HG03039 (cell line): ENCODE results near the gene BCL2L12.

Source experiments
- ATAC-seq: cut with Tn5 transposase; IDR thresholded peaks from one replicate; pipeline ENCODE4 v1.9.1; 2021; ENCODE audit warnings: mild to moderate bottlenecking, moderate library complexity; ENCODE audit not compliant: unreplicated experiment

BCL2L12 gene

DNA sequence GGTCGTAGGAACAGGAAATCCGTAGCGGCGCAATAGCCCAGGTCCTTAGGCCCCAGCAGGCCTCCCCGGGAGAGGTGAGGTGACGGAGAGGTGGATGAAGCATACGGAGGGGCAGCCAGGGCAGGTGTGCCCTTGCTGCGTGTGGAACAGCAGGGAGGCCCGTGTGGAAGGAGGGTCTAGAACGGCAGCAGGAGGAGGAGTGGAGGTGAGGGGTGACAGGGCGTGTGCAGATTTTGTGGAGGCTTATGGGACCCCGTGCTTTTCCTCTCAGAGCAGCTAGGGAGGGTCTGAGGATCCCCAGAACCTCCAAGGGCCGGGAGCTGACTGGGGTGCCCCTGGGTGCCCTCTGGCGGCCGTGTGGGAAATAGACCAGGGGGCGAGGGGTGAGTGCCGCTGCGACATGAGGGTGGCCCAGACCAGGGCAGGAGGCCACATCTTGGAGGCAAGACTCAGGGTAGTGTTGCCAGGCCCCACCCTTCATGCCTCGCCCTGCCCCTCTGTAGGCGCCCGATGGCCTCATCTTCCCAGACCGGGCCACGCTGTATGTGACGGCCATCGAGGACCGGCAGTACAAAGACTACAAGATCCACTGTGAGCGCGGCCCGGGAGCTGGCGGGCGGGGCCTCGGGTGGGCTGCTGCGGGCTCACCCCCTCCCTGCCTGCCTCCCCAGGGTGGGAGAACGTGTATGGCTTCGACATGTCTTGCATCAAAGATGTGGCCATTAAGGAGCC, 18.7 kb downstream of the BCL2L12 start:
- ATAC-seq = no peak

GRCh38 chr19:49684983-49685553, 19.3 kb downstream of the BCL2L12 start:
- no peak for ATAC-seq

DNA sequence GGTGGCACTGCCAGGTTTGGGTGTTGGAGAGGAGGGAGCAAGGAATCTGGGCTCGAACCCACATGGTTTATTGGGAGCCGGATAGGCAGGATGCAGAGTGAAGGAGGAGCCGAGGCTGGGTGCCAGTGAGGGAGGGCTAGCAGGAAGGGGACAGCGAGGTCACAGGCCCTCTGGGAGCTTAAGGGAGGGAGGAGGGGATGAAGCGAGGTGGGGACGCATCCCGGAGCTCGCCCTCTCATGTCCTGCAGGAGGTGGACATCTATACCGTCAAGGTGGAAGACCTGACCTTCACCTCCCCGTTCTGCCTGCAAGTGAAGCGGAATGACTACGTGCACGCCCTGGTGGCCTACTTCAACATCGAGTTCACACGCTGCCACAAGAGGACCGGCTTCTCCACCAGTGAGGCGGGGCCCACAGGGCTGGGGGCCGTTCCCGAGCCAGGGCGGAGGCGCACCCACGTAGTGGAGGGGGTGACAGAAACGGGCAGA, 20.2 kb downstream of the BCL2L12 start:
- ATAC-seq = no peak

GRCh38 chr19:49686503-49687088, 20.9 kb downstream of the BCL2L12 start:
- ATAC-seq = no peak

DNA sequence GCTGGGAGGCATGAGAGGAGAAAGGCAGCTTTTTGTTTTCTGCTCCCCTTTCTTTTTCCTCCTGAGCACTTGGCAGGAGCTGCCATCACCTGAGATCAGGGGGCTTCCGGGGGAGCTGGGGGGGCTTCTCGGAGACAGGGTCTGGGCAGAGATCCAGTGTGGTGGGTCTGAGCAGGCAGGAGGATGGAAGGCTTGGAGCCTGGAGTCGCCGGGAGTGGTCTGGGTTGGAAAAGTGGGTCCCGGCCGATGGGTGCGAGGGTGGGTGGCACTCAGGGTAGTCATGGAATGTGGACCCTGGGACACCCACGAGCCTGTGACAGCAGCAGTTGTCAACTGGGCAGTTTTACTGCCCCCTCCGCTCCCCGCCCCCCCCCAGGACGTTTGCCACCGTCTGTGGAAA, 21.4 kb downstream of the BCL2L12 start:
- no peak for ATAC-seq

DNA sequence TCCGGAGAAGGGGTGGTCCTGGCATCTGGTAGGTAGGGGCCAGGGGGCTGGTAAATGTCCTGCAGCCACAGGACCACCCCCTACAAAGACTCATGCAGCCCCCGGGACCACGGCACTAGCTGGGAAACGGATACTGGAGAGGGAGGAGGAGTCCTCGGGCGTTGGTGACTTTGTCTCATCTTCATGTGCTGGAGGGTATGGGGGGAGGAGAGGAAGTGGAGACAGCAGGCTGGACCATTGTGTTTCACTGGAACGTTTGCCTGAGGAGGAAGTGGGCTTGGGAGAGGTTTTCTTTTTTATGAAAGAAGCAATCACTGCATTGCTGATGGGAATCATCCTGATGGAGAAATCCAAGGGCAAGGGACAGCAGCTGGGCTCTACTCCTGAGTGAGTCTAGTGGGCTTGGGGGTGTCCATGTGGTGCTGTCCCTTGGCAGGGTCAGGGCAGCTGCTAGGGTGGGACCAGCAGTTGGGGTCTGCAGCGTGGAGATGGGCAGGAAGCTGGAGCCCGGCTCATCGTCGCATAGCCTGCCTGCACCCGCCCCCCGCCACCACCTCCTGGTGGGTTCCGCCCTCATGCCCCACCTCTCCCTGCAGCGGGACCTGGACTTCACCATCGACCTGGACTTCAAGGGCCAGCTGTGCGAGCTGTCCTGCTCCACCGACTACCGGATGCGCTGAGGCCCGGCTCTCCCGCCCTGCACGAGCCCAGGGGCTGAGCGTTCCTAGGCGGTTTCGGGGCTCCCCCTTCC, 22.0 kb downstream of the BCL2L12 start:
- ATAC-seq = no peak

GRCh38 chr19:49688531-49689132, 22.9 kb downstream of the BCL2L12 start:
- ATAC-seq = no peak

DNA sequence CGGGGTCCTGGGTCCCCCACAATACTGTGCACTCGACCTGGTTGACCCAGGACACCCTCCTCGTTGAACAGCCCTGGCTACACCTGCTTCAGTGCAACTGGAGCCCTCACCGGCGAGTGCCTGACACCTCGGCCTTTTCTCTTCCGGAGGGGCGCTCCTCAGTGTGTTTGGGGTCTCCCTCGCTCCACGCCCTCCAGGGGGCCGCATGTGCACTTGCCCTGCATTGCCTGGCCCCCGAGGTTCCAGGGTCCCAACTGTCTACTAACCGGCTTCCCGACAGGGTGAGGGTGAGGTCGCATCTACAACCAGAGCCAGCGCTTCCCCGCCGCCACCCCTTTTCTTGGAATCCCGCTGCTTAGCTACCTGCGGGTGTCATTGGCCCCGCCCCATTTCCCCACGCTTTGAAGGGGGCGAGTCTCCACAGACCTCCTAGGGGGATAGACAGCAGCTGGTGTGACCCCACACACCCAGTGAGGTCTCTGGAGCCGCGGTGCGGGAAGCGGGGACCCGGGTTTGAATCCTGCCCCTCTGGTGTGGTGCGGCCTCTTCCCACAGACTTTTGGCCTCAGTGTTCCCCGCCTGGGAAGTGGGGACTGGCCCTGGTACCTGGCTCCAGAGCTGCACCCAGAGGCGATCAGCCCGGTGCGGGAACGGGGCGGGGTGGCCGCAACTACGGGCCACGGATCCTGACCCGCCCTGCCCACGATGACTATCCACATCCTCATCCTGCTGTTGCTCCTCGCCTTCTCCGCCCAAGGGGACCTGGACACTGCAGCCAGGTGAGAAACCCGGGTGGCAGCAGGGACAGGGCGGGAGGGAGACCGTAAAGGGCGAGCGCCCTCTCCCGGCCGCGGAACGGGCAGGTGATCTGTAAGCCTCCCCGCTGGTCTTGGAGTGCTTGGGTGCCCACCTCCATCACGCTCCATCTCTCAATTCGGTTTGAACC, 23.7 kb downstream of the BCL2L12 start, which contains the start of gene ADM5:
Gene ADM5, plus strand, starts transcription at position 462 of the 946 bp plus-strand sequence. Its CDS starts 244 bp downstream, at position 706.
- no peak for ATAC-seq

GRCh38 chr19:49690079-49690655, 24.4 kb downstream of the BCL2L12 start:
- no peak for ATAC-seq

GRCh38 chr19:49690656-49691242, 25.0 kb downstream of the BCL2L12 start, which contains the start of gene CPT1C:
CPT1C (plus strand) TSS chr19:49691116; CDS start chr19:49692253, 1,137 bp downstream.
- ATAC-seq = no peak

DNA sequence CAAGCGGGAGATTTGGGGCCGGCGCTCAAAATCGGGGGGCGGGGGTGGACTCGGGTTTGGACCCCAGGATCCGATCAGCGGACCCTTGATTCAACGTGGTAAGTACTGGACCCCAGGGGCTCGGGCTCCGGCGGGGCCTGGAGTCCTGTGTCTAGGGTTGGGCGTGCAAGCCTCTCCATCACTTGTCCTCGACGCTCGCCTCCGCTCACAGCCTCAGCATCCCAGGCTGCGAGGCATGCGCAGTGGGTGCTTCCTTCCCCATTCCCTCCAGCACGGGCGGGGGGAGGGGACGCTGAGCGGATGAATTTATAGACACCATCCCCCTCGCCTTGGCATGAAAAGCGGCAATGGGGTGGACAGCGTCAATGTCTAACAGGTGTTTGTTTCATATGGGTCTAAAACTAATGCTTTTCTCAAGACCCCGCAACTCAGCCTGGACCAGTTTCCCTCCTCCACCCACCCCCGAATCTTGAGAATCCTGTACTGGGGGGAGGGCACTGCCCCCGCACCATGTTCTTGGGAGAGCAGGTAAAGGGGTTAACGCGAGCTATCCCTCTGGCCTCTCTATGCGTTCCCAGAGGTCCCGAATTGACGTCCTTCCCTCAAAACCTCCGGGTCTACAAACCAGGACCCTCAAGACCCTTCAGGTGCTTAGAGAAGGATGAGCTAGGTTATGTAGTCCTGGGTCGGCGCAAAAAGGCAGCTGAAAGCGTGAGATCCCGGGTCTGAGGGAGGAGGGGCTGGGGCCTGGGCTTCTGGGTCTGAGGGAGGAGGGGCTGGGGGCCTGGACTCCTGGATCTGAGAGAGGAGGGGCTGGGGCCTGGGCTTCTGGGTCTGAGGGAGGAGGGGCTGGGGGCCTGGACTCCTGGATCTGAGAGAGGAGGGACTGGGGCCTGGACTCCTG, 25.8 kb downstream of the BCL2L12 start:
- ATAC-seq = no peak

- no peak for ATAC-seq
Observed at GRCh38 chr19:49692147-49692506, 26.4 kb downstream of the BCL2L12 start.

- no peak for ATAC-seq
Observed at GRCh38 chr19:49696115-49696514, 30.4 kb downstream of the BCL2L12 start.

- no peak for ATAC-seq
Observed at GRCh38 chr19:49696865-49697264, 31.1 kb downstream of the BCL2L12 start.

- no peak for ATAC-seq
Observed at GRCh38 chr19:49699364-49699763, 33.6 kb downstream of the BCL2L12 start.

DNA sequence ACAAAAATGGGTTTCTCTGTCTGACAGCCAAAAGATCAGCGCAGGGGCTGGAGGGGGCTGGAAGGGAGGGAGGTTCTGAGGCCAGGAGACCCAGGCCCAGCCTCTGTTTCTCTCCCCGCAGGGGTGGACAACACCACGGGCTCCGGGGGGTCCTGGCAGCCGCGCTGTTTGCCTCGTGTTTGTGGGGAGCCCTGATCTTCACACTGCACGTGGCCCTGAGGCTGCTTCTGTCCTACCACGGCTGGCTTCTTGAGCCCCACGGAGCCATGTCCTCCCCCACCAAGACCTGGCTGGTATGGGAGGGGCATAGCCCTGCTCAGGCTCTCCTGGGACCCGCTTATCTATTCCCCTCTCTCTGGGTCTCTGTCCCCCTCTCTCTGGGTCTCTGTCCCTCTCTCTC, 34.8 kb downstream of the BCL2L12 start:
- ATAC-seq = no peak

GRCh38 chr19:49701271-49701786, 35.6 kb downstream of the BCL2L12 start:
- no peak for ATAC-seq
